H1 (cell line): Measurements from ENCODE around the gene MANSC4.

ENCODE experiments used
- CHD1 ChIP-seq: IDR thresholded peaks from 2 replicates; pipeline ENCODE4 v1.6.1; 2012; ENCODE audit warnings: low read depth, low read length, improper control_type of control experiment
- JUND ChIP-seq: IDR thresholded peaks from 2 replicates; pipeline ENCODE4 v1.6.1; 2011; ENCODE audit warnings: mild to moderate bottlenecking, improper control_type of control experiment, low read length
- MAX ChIP-seq: IDR thresholded peaks from 2 replicates; pipeline ENCODE4 v1.6.1; 2012; ENCODE audit warnings: inconsistent platforms
- POLR2AphosphoS5 ChIP-seq: IDR thresholded peaks from 2 replicates; pipeline ENCODE4 v1.6.1; 2011; ENCODE audit warnings: low read depth, low read length
- RFX5 ChIP-seq: IDR thresholded peaks from 2 replicates; pipeline ENCODE4 v1.6.1; 2011; ENCODE audit warnings: low read depth, low read length, improper control_type of control experiment, borderline replicate concordance
- TEAD4 ChIP-seq: IDR thresholded peaks from 2 replicates; pipeline ENCODE4 v1.6.1; 2012; ENCODE audit warnings: low read depth, low read length, inconsistent platforms, mixed read lengths
- ZNF274 ChIP-seq: IDR thresholded peaks from 2 replicates; pipeline ENCODE4 v1.7.0; 2012; ENCODE audit warnings: low read length, borderline replicate concordance; ENCODE audit errors: extremely low read depth

GRCh38 chr12:27778206-27778605, 1.8 kb downstream of the MANSC4 start:
- TF ChIP-seq MAX: no peak
- no peak for TF ChIP-seq TEAD4
- no peak for TF ChIP-seq JUND
- no peak for TF ChIP-seq CHD1
- TF ChIP-seq RFX5: no peak
- no peak for TF ChIP-seq ZNF274
- no peak for TF ChIP-seq POLR2AphosphoS5
